NCI-H460 (cell line): ENCODE measurements around the gene CAMTA1. TPM values are rescaled to one million over a fixed set of nuclear protein-coding genes. Genes with fewer than 3 reads are reported as not detected.

ENCODE experiments used
- DNase-seq: peaks from one replicate; pipeline ENCODE4 v3.0.0-alpha.2; 2016; ENCODE audit warnings: low read depth; ENCODE audit errors: extremely low read depth
- total RNA-seq: library from RNA; depleted of rRNA; stranded (reverse); fragments of >200 nt; shearing (Covaris generic); gene quantifications from 2 replicates; pipeline ENCODE4 v1.2.3, GENCODE V29; 2014

Gene CAMTA1
- total RNA-seq, 1 experiment from 2014 or later, result 39.9 TPM

DNA sequence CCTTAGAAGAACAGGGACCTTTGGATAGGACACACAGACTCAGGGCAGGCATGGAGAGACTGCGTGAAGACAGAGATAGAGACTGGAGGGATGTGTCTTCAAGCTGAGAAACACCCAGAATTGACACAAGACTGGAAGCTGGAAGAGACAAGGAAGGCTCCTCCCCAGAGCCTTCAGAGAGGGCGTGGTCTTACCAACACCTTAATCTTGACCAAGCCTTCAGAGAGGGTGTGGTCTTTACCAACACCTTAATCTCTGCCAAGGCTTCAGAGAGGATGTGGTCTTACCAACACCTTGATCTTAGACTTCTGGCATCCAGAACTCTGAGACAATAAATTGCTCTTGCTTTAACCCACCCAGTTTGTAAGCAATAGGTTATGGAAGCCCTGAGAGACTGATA lies 504.4 kb downstream of the CAMTA1 start:
- DNase-seq, result no peak

DNA sequence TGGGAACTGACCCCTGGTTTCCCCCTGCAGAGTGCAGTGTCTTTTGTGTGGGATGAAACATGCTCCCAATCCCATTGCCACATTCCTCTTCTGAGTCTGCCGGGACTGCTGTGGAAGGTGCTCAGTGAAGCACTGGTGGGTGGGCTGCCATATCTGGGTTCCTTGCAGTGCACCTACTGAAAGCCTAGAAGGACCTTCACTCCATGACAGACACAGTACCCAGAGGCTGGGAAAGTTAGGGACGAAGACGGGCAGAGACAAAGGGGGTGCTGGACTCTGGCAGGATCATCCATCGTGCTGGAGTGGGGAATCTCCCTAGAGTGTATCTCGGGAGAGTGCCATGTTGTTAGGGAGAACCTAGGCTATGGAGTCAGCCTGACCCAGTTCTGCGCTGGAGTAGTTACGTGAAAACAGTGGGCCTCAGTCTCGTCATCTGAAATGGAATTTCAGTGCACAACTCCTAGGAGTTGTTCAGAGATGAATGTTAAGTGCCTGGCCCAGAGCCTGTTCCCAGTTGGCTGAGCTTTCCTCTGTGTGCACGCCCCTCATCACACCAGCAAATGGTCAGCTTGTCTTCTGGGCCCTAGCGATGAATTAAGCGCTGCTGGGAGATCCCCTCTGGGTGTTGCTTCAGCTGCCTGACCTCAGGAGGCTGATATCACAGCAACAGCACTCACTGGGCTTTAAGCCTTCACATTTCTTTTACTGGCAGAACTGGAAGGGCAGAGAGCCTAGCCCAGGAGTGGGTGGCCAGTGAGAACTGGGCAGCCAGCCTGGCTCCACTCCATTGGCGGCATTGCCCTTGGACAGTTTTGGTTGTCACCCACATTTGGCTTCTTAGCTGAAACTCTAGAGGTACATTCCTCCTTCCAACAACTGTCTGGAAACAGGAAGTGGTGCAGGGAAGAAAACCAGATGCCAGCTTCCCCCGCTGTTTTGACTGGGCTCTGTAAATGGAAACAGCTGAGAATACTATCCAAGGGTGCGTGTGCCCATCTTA lies 506.0 kb downstream of the CAMTA1 start:
- DNase-seq, result no peak

DNA sequence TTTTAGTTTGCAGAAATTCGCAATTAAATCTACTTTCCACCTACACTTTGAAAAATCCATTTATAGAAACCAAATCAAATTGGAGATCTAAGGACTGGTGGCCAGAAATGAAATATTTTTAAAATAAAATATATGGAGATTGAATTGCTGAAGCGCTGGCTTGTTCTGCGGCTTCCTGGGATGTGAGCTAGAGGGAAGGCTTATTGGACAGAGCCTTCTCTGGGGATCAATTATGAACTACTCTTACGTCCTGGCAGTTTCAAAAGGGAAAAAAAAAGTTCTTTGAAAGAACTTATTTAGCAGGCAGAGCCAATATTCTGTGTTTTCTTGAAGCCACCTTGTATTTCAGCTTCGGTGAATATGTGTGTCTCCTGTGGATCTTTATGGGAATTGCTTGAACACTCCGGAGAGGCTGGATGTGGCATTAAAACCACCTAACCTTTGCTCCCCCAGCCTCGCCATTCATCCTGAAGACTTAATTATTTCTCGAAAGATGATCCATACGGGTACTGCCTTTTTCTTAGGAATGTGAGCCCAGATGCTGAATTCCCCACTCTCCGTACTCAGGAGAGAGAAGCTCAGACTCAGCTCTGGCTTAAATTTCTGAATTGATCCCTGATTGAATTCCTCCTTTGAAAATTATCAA lies 506.9 kb downstream of the CAMTA1 start:
- DNase-seq, result no peak

DNA sequence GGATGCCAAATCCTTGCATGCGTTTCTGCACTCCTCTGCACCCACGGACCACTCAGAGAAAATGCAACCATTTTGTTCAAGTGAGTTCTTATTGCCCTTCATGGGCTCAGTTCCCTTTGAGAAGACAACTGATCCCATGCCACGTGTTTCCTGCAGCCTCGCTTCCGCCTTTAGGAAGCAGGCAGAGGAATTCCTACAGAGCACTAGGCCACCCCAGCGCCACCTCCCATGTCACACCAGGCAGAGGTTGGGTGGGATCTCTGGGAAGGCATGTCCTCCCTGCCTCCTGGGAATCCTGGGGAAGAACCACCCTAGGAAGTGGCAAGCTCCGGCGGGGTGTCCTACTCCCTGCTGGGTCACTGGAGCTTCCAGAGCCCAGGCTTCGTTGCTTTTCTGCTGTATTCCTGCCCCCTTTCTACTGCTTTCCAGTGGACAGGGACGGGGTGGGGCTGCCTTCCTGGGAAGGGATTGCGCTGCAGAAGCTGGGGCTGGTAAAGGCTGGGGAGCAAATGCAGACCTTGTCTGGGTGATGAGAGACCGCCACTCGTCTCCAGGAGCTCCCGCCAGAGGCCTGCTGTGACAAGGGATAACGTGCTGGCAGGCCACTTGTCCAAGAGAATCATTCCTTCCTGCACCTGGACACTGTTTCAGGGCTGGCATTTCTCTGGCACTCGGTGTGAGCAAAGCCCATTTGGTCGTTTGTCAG lies 507.6 kb downstream of the CAMTA1 start:
- DNase-seq, result no peak

DNA sequence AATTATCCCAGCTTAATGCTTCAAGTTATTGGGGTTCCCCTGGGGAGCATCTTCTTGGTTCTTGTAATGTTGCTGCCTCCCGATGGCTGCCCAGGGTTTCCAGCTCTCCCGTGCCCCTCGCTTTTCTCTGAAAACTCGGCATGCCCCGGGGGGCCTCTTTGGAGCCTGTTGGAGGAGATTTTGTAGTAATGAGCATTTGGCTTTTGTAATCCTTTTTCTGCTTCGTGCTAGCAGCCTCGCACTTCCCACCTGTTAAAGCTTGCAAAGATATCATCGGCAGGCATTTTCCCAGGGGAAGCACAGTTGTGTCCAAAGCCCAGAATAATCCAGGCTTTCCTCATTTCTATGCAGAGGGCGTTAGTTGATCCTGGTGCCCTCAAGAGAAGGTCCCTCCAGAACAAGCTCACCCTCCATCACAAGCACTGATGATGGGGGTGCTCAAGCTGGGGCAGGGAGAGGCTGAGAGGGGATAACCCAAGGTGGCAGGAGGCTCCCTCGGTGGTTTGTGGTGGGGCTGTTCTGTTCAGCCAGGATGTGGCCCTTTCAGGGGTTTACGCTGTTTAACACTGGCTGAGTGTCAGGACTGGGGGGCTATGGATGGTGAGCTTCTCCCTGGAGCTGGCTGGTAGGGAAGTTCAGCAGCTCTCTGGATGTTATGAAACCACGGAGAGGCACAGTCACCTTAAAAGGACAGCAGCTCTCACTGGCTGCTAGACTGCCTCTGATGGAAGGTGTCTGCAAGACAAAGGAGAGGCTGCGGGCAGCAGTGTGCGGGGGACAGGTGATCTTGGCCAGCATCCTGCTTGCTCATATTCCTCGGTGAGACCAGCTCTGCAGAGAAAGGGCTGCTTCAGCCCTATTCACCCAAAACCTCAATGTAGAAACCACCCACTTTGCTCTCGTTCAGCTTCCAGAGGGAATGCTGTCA lies 508.7 kb downstream of the CAMTA1 start:
- no peak for DNase-seq

DNA sequence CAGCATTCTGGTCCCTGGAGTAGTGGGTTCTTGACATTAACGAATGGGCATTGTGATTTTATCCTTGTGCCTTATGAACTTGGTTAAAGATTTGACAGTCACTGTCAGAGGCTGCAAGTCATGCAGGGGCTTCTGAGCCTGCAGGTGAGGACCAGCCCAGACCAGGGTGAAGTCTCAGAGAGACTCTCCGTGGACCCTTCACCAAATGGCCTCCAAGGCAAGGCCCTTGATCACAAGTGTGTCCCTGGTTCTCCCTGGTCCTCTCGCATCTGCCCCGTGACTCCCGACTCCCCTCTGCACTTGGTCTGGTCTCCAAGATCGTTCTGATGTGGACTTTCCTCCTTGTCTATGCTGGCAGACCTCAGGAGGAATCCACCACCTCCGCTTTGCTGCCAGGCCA lies 509.4 kb downstream of the CAMTA1 start:
- no peak for DNase-seq

DNA sequence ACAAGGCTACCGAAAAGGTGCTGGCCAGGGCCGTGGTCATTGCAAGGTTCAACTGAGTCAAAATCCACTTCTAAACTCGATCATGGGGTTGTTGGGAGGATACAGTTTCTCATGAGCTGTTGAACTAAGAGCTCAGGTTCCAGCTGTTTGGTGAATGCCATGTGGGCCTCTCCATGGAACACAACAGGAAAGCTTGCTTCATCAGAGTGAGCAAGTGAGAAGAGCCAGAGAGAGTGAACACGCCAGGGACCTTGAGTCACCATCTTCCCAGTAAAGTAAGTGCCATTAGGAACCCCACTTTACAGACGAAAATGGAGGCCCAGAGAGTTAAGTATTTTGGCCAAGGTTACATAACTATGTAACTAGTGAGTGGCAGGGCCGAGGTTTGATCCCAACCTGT lies 510.7 kb downstream of the CAMTA1 start:
- no peak for DNase-seq

DNA sequence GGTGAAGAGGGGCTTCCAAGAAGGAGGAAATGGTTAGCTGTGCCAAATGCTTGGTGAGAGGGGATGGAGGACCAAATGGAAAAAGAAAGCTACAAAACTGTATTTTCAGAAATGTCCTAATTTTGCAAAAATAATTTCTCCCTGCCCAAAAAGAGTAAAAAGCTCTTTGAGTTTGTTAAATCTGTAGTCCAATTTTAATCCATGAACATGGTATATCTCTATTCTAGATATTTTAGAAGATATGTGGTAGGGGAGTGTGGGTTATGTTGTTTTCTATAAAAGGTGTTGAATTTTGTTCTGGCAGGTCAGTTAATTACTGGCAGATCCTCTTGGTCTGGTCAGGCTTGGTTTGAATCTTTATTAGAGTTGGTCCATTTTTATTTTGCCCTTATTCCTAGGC lies 511.7 kb downstream of the CAMTA1 start:
- no peak for DNase-seq

DNA sequence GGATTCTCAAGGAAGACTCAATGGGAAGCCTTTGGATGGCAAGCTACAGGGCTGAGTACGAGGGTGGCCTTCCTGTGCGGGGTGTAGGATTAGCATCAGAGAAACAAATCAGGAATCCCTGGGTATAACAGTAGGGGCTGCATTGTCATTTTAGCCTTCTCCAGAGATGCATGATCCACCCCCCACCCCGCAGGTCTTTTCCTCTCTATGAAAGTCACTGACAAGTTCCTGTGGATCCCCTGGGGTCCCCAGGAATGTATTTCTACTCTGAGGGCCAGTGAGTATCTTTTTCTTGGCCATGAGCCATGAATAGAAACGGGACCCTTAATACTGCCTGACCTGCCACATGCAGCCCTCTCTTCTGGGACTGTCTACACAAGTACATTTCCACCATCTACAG lies 512.9 kb downstream of the CAMTA1 start:
- no peak for DNase-seq

DNA sequence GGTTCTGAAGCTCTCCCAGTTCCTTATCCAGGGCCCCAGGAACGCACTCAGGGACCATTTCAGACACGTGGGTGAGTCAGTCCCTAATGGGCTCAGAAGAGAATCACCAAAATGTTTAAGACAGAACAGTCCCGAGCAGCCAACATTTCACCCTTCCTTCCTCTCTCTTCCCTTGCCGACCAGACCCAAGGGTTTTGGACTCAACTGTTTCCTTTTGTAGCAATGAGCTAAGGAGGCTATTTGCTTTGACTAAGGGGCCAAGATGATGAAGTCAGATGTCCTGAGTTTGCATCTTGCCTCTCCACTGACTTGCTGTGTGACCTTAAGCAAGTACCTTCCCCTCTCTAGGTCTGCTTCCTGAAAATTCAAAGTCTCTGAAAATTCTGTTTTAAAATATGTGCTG lies 513.5 kb downstream of the CAMTA1 start:
- DNase-seq, result no peak

DNA sequence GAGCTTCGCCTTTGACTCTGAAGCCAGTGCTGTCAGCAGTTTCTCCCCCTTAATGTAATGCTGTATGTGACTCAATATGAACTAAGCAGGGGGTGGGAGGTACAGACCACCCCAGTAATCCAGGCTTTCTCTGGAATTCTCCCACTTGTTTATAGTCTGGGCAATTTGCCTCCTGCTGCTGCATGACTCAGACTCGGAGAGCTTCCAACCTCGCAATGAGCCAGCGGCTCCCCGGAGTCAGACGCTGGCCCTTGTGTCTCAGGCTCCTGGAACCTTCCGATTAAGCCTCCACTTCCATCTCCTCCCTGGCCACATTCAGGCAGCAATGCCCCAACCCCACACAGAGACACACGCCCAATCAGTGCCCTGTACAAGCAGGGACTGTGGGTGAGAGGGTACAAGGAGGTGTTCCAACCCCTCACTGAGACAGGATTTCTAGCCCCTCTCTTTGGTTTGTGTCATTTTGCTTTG lies 514.1 kb downstream of the CAMTA1 start:
- peak; percentile 59 for DNase-seq

DNA sequence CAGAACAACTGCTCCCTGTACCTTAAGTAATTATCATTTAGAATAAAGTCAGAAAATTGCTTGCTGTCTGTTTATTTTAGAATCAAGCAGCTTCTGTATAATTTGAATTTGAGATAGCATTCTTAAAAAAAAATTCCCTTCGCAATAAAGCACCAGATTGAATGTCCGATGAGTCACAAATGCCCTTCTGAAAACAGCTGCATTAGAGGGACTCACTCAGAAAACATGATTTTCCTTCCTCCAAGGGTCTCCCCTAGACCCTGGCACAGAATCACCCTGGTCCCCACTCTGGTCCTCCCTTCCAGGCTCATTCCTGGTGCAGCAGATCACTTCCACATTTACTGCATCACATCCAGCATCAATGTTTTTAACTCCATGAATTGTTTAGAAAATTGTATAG lies 514.7 kb downstream of the CAMTA1 start:
- no peak for DNase-seq

DNA sequence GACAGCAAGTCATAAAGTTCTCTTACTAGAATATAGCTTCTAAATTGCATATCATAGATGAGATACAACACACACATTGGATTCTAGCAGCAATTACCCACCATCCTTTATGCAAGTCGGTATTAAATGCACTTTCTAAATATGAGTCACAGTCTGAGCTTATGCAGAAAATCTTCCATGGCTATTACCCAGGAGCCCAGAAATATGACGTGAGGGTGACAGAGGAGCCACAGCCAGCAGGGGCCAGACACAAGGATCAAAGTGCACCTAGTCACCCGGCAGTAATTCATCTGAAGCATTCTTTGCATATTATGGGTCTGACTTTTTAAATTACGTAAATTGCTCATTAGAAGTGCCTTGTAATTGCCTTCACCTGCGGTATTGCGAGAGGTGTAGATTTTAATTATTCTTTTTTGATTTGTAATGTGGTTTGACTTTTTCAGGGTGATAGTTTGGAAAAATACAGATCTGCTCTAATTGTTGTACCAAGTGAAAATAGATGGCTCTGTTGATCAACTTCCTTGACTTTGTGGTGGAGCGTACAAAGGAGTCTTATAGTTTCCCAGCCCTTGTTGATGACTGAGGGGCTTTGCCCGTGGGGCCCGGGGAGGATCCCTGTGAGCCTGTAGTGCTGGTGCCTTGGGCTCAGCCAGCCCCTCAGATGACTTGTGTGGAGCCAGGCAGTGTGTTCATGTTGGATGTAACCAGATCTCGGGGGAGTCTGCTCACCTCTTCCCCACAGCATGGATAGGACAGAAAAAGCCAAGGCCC lies 515.8 kb downstream of the CAMTA1 start:
- peak; percentile 58 for DNase-seq

DNA sequence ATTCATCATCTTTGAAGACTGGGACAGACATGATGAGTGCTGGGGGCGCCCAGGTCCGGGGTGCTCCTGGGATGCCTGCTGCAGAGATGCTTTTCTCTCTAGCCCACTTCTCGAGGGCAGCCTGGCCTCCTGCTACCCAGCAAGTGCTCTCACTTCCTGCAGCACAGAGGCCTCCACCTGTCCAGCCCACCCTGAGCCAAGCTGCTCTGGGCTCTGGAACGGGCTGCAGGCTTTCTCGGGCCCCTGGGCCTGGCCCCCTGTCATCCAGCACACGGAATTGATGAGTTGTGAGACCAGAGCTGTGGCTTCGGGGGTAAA lies 516.4 kb downstream of the CAMTA1 start:
- no peak for DNase-seq

DNA sequence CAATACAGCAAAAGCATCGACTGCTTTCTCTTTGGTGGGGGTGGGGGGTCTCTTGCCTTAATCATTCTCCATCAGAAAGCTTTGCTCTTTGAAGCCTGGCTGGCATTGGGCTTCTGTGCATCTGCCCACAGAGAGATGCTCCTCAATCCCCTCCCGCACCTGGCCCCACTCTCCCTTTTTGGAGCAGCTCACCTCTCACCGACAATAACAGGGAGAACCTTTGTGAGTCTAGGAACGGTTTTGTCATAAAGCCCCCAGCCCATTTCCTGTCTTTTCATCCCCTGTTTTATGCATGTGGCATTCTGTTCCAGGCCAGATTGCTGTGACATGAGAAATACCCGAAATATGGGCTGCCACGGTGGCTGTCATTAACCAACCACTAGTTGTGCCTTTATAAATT lies 516.9 kb downstream of the CAMTA1 start:
- no peak for DNase-seq

DNA sequence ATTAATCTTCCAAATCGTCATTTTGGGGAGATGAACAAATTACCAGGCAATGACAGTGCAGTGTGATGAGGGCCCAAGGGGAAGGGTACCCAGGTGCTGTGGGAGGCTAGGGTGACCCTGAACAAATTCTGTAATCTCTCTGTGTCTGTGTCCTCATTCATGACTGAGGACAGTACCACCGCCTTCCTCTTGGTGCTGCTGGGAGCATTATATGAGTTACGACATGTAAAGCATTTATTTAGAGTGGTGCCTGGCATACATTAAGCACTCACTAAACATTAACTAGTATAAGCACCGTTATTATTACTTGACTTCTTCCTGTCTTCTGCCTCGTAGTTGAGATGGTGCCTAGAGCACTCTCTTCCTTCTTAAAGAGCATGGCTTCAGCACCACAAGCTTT lies 517.6 kb downstream of the CAMTA1 start:
- peak; percentile 12 for DNase-seq

DNA sequence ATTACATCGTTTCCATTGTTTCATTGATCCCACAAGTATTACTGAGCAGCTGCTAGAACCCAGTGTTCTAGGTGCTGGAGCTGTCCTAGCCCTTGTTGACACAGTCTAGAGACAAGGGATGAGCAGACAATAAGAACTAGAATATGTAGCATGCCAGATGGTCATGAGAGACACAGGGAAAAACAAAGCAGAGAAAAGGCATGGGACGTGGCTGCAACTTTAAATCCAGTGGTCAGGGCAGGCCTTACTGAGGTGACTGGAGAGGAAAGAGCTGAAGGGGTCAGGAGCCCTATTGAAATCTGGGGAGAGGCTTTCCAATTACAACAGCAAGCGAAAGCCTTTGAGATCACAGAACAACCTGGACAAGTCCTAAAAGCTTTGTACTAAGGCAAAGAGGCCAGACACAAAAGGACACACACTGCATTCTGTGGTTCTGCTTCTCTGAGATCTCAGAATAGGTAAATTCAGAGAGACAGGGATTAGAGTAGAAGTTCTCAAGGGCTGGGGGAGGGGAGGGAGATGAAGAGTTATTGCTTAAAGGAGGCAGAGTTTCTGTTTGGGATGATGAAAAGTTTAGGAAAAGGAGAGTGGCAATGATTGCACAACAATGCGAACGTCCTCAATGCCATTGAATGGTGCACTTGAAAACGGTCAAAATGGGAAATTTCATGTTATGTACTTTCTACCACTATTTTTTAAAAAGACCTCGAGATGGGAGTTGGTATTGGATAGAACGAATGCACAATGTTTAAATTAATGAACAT lies 518.5 kb downstream of the CAMTA1 start:
- no peak for DNase-seq

DNA sequence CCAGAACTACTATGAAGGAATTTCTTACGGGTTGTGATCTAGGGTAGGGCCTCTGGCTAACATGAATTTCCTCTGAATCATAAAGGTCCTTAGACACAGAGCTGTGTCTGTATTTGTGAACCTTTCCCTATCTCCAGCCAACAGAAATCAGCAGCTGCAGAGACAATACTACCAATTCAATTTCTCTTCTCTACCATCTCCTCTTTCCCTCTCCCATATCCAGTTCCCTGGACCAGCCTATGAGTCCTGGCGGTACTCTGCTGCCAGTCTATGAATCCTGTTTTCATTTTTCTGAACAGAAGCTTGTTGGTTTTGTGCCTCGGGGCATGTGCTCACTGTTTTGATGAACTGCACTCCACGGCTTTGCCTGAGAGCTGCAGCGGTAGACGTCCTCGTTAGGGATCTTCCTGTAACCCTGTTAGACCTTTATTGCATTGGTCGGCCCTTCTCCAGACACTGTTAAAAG lies 527.9 kb downstream of the CAMTA1 start:
- no peak for DNase-seq

DNA sequence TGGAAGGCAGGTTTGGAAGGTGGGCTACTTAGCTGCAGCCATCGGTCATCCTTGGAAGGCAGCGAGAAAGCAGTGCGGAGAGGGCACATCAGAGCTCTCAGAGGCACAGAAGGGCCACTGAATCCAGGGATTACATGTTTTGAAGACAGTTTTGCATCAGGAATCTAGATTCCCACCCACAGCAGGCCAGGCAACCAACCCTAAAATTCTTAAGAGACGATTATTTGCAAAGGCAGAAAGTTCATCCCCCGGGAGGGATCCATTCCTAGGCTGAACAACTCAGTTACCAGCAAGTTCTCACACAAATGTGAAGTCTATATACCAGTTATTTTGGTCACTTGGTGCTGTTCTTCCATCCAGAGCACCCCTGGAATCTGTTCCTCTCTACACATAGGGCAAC lies 528.6 kb downstream of the CAMTA1 start:
- DNase-seq, result no peak
